HuH-7 (cell line): ENCODE measurements around the gene HENMT1.
A peak's percentile ranks its signal among the peaks of the same experiment; 100 is the strongest.
"Not testable (repeated sequence)": the region's sequence is repeated elsewhere in the genome, so short reads cannot be mapped to it uniquely, and the experiment has no call there.

Experiments used
- DNase-seq: peaks from one replicate; pipeline ENCODE4 v3.0.0; 2011; ENCODE audit warnings: low spot score

Gene HENMT1

DNA sequence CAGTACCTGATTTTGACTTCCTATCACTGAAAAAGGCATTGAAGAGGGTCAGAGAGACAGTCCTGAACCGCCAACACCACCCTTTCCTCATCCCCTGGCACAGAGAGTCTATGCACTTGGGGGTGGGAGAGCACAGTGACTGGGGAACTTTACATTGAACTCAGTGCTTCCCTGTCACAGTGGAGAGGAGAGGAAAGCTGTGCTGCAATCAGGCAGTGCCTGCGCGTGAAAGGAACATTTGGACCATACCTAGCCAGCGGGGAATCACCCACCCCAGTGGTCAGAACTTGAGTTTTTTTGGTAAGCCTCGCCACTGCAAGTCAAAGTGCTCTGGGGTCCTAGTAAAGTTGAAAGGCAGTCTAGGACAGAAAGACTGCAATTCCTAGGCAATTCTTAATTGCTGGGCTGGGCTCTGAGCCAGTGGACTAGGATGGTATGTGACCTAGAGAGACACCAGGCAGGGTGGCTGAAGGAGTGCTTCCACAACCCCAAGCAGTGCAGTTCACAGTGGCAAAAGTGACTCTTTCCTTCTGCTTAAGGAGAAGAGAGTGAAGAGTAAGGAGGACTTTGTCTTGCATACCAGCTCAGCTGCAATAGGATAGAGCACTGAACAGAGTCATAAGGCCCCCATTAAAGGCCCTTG is 9.4 kb upstream of the HENMT1 start:
- DNase-seq, result no peak

DNA sequence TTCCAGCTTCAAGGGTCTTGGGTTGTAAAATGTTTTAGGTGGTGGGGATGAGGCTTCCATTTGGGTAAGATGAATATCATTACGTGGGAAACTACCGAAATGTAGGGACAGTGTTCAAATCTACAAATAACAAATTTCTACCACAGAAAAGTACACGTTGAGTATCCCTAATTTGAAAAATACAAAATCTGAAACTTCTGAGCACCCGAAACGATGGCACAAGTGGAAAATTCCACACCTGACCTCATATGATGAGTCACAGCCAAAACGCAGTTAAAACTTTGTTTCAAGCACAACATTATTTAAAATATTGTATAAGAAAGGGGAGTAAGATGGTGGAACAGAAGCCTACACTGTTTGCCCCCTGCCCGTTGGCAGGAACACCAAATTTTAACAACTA is 8.8 kb upstream of the HENMT1 start:
- DNase-seq, result no peak

DNA sequence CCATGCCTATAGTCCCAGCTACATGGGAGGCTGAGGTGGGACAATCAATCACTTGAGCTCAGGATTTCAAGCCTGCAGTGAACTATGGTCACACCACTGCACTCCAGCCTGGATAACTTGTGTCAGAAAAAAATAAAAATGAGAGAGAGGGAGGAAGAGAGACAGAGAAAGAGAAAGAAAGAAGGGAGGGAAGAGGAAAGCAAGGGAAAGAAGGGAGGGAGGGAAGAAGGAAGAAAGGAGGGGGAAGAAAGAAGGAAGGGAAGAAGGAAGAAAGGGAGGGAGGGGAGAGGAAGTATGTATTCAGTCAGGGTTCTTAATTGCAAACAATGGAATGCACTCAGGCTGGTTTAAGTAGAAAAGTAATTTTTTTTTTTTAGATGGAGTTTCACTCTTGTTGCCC is 7.9 kb upstream of the HENMT1 start:
- no peak for DNase-seq

DNA sequence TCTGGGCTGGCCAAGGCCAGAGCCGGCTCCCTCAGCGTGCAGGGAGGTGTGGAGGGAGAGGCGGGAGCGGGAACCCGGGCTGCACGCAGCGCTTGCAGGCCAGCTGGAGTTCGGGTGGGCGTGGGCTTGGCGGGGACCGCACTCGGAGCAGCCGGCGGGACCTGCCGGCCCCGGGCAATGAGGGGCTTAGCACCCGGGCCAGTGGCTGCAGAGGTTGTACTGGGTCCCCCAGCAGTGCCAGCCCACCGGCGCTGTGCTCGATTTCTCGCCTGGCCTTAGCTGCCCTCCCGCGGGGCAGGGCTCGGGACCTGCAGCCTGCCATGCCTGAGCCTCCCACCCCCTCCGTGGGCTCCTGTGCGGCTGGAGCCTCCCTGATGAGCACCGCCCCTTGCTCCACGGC is 6.5 kb upstream of the HENMT1 start:
- not testable (repeated sequence) for DNase-seq

DNA sequence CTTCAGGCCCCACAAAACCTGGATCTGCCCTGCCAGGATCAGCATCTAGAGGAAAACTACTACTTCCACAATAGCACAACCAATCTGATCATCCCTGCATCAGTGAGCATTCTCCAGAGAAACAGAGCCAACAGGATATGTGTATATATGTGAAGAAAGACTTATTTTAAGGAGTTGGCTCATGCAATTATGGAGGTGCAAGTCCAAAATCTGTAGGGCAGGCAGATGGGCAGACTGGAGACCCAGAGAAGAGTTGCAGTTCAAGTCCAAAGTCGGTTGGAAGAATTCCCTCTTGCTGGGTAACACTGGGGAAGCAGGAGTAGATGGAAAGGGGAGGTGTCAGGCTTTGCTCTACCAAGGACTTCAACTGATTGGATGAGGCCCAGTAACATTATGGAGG is 4.9 kb upstream of the HENMT1 start:
- DNase-seq, result no peak

DNA sequence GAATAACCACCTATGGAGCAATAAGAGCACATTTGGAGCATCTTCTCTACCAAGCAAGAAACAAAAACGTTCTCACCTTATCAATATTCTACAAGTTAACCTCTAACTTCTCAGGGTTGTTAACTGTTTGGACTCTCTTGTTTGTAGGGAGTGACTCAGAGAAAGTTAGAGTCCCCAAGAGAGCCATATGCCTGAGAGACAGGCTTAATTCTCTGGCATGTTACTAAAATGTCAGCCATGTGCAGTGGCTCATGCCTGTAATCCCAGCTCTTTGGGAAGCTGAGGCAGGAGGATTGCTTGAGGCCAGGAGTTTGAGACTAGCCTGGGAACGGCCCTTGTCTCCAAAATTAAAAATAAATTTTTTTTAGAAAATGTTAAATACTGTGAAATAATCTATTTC is 4.2 kb upstream of the HENMT1 start:
- no peak for DNase-seq

DNA sequence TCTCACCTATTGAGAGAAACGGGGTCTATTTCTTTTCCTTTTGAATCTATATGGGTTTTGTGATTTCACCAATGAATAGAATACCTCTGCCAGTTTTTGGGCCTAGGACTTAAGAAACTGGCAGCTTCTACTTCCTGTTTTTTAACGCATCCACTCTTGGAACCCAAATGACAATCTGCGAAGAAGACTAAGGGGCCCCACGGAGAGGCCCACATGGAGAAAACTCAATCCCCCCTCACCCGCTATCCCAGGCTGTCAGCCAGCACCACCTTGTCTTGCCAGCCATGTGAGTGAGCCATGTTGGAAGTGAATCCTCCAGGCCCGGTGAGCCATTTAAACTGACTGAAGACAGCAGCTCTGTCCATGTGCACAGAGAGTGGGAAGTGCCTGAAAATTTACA is 3.6 kb upstream of the HENMT1 start:
- DNase-seq, result no peak

DNA sequence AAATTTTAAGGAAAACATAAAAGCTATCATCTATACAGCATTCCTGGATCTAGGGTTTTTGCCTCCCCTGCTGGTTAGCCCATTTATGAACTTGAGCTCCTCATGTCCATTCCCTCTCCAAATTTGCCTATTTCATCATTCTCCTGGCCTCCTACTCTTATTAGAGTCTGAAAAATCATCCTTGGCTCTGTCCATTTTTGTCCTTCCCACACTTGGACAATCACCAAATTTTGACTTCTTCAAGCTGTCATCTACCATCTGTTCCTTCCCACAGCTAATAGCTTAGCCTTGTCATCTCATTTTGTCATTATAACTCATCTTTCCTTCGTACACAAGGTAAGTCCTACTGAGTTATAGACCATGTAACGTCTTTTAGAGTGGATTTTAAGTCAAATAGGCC is 2.2 kb upstream of the HENMT1 start:
- DNase-seq, result no peak

DNA sequence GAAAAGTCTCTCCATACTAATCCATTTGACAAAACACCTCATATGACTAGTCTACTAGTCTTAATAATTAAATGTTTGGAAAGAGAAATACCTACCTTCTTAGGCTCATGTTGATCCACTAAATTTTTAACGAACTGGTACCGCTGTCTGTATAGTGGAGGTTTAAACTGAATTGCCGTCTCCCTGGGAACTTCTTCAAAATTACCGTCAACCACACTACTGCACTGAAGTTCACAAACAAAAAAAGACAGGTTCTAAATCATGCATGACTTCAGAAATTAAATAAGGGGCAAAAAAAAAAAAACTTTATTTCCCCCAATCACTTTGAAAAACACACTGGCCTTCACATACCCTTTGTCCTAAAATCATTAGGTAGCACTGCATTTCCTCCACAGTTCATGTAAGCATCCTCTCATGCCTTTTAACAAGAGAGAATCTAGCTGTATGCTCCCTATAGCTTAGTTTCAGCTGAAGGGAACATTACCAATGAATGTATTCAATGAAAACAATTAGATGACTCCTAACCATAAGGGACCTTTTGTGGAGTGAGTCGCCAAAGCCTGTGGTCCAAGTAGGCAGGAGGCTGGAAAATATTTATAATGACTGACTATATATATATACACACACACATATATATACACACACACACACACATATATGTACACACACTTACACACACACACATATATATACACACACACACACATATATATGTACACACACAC is 3.4 kb downstream of the HENMT1 start:
- DNase-seq, result no peak

DNA sequence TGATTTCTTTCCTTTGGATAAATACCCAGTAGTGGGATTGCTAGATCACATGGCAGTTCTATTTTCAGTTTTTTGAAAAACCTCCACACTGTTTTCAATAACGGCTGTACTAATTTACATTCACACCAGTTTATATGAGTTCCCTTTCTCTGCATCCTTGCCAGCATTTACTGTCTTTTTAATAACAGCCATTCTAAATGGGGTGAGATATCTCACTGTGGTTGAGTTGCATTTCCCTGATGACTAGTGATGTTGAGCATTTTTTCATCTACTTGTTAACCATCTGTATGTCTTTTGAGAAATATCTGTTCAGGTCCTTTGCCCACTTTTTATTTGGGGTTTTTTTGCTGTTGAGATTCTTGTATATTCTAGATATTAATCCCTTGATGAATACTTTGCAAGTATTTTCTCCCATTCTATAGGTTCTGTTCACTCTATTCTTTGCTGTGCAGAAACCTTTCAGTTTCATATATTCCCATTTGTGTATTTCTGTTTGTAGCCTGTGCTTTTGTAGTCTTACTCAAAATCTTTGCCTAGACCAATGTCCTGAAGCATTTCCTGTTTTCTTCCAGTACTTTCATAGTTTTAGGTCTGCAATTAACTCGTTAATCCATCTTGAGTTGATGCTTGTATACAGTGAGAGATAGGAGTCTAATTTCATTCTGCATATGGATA is 7.3 kb downstream of the HENMT1 start:
- DNase-seq, result no peak

DNA sequence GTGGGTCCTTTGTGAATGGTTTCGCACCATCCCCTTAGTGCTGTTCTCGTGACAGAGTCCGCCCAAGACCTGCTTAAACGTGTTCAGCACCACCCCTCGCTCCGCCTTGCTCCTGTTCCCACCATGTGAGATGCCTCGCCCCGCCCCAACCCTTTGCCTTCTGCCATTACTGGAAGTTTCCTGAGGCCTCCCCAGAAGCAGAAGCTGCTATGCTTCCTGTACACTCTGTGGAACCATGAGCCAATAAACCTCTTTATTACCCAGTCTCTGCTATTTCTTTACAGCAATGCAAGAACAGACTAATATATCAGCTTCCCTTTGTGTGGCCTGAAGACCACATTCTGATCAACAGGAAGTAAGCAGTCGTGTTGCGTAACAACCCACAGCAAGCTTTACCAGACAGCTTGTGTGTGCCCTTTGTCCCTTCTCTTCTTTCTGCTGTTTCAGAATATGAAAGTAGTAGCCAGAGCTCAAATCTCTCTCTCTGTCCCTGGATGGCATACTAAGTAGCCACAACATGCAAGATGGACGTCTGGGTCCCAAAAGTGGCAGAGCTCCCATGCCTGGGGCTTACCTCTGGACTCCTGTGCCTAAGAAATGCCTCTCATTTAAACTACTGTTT is 14.1 kb downstream of the HENMT1 start:
- peak; percentile 68 for DNase-seq

DNA sequence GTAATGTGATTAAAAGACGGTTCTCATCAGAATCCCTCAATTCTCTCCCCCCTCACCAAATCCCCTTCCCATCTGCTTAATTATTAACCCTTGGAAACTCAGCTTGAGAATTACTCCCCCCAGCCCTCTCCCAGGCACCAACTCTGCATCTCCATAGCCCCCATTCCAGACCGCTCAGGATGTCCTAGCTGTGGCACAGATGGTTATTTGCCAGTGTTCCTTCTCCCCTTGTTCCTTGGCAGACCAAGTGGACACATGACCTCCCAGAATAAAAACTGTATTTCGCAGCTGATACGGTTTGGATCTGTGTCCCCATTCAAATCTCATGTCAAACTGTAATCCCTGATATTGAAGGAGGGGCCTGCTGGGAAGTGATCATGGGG is 14.6 kb downstream of the HENMT1 start:
- no peak for DNase-seq

DNA sequence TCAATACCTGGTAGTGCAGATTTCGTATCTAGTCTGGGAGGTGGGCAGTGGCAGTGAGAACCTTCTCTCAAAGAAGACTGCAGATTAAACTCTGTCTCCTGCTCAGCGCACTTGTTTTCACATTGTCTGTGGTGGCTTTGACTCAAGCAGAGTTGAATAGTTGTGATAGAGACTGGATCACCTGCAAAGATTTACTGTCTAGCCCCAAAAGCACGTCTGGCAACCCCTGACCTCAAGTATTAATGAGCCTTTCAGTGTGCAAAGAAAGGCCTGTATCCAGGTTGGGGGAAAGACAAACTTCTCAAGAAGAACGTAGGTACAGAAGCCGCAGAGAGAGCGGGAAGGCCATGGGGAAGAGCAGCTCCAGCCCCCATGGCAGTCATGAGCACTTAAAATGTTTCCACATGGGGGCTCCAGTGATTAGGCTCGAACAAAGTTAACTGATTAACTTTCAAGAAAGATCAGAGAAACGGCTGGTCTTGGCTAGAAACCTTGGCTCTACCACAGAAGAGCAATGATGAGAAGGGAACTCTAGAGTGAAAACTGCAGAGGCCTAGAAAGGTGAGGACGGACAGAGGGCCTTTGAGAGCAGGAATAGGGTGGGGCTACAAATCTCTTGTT is 15.2 kb downstream of the HENMT1 start:
- DNase-seq, result no peak

DNA sequence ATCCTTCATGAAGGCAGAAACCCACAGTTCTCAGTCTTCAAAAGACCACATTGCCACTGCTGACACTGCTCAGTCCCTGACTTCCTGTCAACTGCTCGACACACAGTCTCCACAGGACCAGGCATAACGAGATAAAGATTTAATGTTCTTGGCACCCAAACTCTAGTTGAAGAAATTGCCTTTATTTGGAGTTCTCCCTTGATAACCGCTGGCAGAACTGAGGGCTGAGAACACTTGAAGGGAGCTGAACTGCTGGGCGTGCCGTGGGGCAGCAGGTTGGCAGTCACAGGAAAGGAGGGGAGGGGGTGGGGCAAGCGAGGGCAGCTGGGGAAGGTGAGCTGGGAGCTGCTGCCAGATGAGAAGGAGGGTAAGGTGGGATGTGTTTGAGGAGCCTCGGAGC is 15.9 kb downstream of the HENMT1 start:
- DNase-seq, result no peak

DNA sequence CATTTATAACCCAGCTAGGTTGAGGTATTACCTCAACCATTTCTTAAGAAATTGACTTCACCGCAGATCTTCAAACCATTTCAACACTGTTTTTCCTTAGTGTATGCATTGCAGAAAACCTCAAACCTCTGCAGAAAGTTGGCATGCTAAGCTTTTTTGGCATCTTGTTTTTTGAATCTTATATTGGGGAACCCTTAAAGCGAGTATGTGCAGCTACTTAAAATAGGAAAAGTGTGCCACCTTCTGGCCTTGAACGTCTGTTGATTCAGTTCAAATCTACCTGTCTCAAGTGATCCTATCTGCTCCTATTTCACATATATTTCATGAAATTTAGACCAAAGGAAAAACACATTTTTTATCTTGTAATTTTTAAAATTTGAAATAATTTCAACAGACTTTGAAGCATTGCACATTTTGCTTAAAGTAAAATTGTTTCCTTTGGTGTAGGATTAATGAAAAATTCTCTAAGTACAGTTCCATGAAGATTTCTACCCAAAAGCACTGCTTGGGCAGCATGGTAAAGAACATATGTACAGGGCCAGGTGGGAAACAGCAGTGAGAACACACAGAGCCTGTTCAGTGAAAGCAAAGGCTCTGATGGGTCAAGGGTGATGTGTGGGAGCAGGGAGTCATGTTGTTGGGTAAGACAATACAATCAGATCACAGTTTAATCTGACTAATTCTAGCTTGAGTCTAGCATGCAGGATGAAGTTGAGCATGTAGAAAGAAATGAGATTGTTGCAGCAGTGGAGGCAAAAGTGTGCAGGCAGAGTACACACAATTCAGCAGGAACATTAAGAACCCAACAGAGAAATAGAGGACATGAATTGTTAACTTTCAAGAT is 17.2 kb downstream of the HENMT1 start:
- DNase-seq, result peak; percentile 32

DNA sequence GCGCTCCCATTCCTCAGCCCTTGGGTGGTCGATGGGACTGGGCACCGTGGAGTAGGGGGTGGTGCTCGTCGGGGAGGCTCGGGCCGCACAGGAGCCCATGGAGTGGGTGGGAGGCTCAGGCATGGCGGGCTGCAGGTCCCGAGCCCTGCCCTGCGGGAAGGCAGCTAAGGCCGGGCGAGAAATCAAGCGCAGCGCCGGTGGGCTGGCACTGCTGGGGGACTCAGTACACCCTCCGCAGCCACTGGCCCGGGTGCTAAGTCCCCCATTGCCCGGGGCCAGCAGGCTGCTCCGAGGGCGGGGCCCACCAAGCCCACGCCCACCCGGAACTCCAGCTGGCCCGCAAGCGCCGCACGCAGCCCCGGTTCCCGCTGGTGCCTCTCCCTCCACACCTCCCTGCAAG is 20.0 kb downstream of the HENMT1 start:
- not testable (repeated sequence) for DNase-seq

DNA sequence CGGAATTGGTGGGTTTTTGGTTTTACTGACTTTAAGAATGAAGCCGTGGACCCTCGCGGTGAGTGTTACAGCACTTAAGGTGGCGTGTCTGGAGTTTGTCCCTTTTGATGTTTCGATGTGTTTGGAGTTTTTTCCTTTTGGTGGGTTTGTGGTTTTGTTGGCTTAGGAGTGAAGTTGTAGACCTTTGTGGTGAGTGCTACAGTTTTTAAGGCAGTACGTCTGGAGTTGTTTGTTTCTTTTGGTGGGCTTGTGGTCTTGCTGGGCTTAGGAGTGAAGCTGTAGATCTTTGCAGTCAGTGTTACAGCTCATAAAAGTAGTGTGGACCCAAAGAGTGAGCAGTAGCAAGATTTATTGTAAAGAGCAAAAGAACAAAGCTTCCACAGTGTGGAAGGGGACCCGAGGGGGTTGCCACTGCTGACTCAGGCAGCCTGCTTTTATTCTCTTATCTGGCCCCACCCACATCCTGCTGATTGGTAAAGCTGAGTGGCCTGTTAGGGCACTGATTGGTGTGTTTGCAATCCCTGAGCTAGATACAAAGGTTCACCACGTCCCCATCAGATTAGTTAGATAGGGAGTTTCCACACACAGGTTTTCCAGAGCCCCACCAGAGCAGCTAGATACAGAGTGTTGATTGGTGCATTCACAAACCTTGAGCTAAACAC is 20.9 kb downstream of the HENMT1 start:
- DNase-seq, result no peak

DNA sequence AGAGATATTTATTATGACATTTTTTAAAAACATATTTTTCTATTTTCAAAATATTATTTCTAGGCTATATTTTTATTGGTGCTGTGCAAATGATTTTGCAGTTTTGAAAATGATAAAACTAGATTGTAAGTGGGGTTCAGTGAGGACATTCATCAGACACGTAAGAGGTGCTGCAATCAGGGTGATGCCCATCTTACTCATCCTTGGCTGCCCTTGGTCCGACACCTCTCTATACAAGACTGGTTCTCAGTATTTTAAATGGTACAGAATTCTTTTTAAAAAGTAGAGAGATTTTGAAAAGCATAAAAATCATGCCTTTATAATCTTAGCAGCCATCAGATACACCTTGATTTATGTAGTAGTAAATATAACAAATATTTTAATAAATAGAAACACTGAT is 24.0 kb downstream of the HENMT1 start:
- no peak for DNase-seq

DNA sequence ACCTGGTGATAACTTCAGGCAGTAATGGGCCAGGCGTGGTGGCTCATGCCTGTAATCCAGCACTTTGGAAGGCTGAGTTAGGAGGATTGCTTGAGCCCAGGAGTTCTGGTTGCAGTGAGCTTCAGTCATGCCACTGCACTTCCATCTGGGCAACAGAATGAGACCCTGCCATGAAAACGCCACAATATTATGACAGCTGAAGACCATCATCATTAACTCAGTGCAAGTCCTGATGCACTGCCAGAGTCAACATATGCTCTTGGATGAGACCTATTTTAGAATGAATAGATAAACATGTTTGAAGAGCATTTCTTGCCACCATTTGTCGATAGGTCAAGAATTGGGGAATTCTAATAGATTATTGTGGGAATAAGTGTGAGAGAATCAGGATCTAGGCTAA is 26.4 kb downstream of the HENMT1 start:
- DNase-seq, result no peak

DNA sequence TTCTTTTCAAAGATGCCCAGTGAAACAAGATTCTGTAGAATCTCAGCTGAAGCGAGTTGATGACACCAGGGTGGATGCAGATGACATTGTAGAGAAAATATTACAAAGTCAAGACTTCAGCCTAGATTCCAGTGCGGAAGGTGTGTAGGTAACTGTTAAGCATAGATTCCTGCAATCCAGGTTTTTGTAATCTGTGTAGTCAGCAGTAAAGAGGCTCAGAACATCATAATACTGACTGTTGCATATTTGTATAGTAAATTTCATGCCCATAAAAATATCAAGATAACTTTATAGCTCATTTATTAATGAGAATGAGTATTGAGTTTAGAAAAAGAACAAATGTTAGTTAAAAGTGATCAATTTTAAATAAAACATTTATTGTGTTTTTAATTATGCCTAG is 32.2 kb downstream of the HENMT1 start:
- no peak for DNase-seq

DNA sequence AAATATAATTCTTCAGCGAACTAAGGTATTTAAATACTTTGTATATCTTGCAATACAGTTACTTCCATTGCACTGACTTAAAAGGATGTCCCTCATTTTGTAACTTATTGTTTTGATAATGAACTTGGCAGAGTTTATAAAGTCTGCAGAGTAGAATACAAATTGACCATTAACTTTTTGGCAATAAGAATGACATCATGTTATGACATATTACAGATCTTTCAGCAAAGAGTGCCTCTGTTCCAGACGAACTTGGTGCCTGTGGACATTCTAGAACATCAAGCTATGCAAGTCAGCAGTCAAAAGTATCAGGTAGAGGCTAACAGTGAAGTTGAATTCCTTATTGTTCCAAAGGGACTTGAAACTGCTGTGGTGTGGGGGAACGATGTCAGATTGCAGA is 32.9 kb downstream of the HENMT1 start:
- no peak for DNase-seq
